Left lobe of liver (tissue), 1 donor: ENCODE results near the gene DNASE1L3. TPM values are rescaled to one million over a fixed set of nuclear protein-coding genes. Genes with fewer than 3 reads are reported as not detected.

Experiments used
- total RNA-seq: library from RNA; stranded (reverse); gene quantifications from one replicate; pipeline ENCODE4 v1.2.1, GENCODE V29; 2021
- donor health status: DM: no; HTN: yes; CAD: no.

Gene DNASE1L3
- total RNA-seq, 1 donor from 2014 or later: 33.0 TPM

Other genes starting within 250 kb of the DNASE1L3 start
- gene FLNB, start 202.6 kb downstream of the DNASE1L3 start, total RNA-seq: 52.8 TPM
- gene ABHD6, start 26.8 kb upstream of the DNASE1L3 start, total RNA-seq: 56.2 TPM
- 9.7 TPM for gene RPP14, start 95.3 kb upstream of the DNASE1L3 start, total RNA-seq
- gene HTD2, start 95.5 kb upstream of the DNASE1L3 start, total RNA-seq: 6.8 TPM
- 7.5 TPM for gene PXK, start 121.9 kb upstream of the DNASE1L3 start, total RNA-seq
- 35.9 TPM for gene PDHB, start 222.9 kb upstream of the DNASE1L3 start, total RNA-seq